HepG2 (cell line): Measurements from ENCODE around the gene TECPR1.

ENCODE experiments used
- BRF2 ChIP-seq: sonication (generic); formaldehyde crosslinking; IDR thresholded peaks from 2 replicates; pipeline ENCODE4 v1.8.1; 2022; ENCODE audit warnings: mild to moderate bottlenecking, missing genetic modification reagents
- CTCF ChIP-seq: sonication (generic); formaldehyde crosslinking; IDR thresholded peaks from 2 replicates; pipeline ENCODE4 v1.5.0; 2020; ENCODE audit warnings: mild to moderate bottlenecking, missing genetic modification reagents, moderate library complexity
- ETS1 ChIP-seq: sonication (generic); formaldehyde crosslinking; IDR thresholded peaks from 2 replicates; pipeline ENCODE4 v1.4.0; 2020; ENCODE audit warnings: missing genetic modification reagents
- FOXA1 ChIP-seq, 2 experiments: fragments of 450-650 bp in 1 of 2; sonication (generic) in 1 of 2; formaldehyde crosslinking in 1 of 2; IDR thresholded peaks; 2 replicates each; pipeline versions ENCODE4 v1.4.0 to v1.6.1; 2016 to 2020; ENCODE audit warnings: missing genetic modification reagents in 1 of 2
- JUN ChIP-seq: sonication (generic); formaldehyde crosslinking; IDR thresholded peaks from 2 replicates; pipeline ENCODE4 v1.4.0; 2020; ENCODE audit warnings: mild to moderate bottlenecking, missing genetic modification reagents
- KLF13 ChIP-seq: sonication (generic); formaldehyde crosslinking; IDR thresholded peaks from 2 replicates; pipeline ENCODE4 v1.4.0; 2020; ENCODE audit warnings: mild to moderate bottlenecking, missing genetic modification reagents
- MYNN ChIP-seq: sonication (generic); formaldehyde crosslinking; IDR thresholded peaks from 2 replicates; pipeline ENCODE4 v1.4.0; 2020; ENCODE audit warnings: mild to moderate bottlenecking, low read depth, missing genetic modification reagents
- NCOA1 ChIP-seq: sonication (generic); formaldehyde crosslinking; IDR thresholded peaks from 2 replicates; pipeline ENCODE4 v1.9.0; 2021; ENCODE audit warnings: missing genetic modification reagents
- NR2F6 ChIP-seq, 2 experiments: IDR thresholded peaks; 2 replicates each; pipeline ENCODE4 v1.6.1; 2016; ENCODE audit warnings: antibody characterized with exemption in 1 of 2, mild to moderate bottlenecking in 1 of 2
- POLR2A ChIP-seq, 2 experiments: IDR thresholded peaks; 2 replicates each; pipeline ENCODE4 v1.6.1; 2011; ENCODE audit warnings: low read depth in 2 of 2, low read length in 2 of 2, mild to moderate bottlenecking in 1 of 2, moderate library complexity in 1 of 2; ENCODE audit not compliant: insufficient read depth in 1 of 2
- TAF1 ChIP-seq: sonication (generic); formaldehyde crosslinking; IDR thresholded peaks from 2 replicates; pipeline ENCODE4 v1.4.0; 2020; ENCODE audit warnings: missing genetic modification reagents
- UBTF ChIP-seq: sonication (generic); formaldehyde crosslinking; IDR thresholded peaks from 2 replicates; pipeline ENCODE4 v1.4.0; 2020; ENCODE audit warnings: mild to moderate bottlenecking, missing genetic modification reagents
- ZNF512 ChIP-seq: sonication (generic); formaldehyde crosslinking; IDR thresholded peaks from 2 replicates; pipeline ENCODE4 v1.4.0; 2020; ENCODE audit warnings: mild to moderate bottlenecking, missing genetic modification reagents
- ZNF766 ChIP-seq: sonication (generic); formaldehyde crosslinking; IDR thresholded peaks from 2 replicates; pipeline ENCODE4 v1.5.0; 2020; ENCODE audit warnings: missing genetic modification reagents, borderline replicate concordance

GRCh38 chr7:98252425-98253054, 508 bp upstream of the TECPR1 start:
- TF ChIP-seq POLR2A (IDR thresholded peaks at IDR 0.05; ENCODE audit: insufficient read depth in 1 of 2, low read depth in 2 of 2, low read length in 2 of 2) (peak in 1 of 2 experiments; percentile 68; a peak in 1 of 4 replicates), ZNF766 (CRISPR knock-in tag) (no peak), ETS1 (CRISPR knock-in tag) (no peak), UBTF (CRISPR knock-in tag) (no peak; the same call in 1 of the 2 replicates), MYNN (CRISPR knock-in tag) (no peak), ZNF512 (no peak), TAF1 (no peak), KLF13 (CRISPR knock-in tag) (no peak; the same call in 1 of the 2 replicates), JUN (no peak), NR2F6 (IDR thresholded peaks at IDR 0.05) (no peak), NR2F6 (CRISPR knock-in tag; IDR thresholded peaks at IDR 0.05) (no peak), BRF2 (CRISPR knock-in tag) (no peak), NCOA1 (no peak; the same call in 1 of the 2 replicates), FOXA1 (IDR thresholded peaks at IDR 0.05) (no peak), FOXA1 (CRISPR knock-in tag; IDR thresholded peaks at IDR 0.05) (0 out of 2 replicates have a peak, but pooled peaks have one; percentile 3), CTCF (CRISPR knock-in tag) (no peak)
